ENCODE measurements around the gene RRM2.

DNA sequence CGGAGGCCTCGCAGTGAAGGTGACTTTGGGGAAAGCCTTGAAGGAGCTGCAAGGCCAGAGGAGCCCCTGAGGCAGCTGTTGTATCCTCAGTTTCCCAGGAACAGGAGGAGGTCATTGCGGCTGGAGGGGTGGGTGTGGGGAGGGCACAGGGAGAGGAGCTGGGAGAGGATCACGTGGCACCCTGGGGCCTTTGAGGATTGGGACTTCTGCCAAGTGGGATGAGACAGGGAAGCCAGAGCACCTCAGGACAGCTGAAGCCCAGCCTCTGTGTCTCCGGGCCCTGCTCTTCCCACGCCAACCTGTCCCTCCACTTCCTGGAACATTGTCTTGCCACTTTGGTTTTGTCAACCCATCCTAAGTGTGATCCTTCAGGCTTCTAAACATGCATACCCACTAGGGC is 19.4 kb upstream of the RRM2 start:
- TF ChIP-seq CTCF (IDR thresholded peaks at IDR 0.05) (no peak), POLR2A (IDR thresholded peaks at IDR 0.05) (no peak)

Measured in uterus (tissue), 2 donors.